ENCODE results near the gene RARB.
A peak's percentile ranks its signal among the peaks of the same experiment; 100 is the strongest.

Gene RARB

GRCh38 chr3:25576831-25577454 lies 148.9 kb downstream of the RARB start (continued):
- no peak for TF ChIP-seq BACH2 (CRISPR knock-in tag; IDR thresholded peaks at IDR 0.05; ENCODE audit: borderline replicate concordance)
- no peak for TF ChIP-seq ZNF565 (CRISPR knock-in tag; conservative IDR thresholded peaks at IDR 0.05; ENCODE audit: low read depth)
- TF ChIP-seq SNAI2 (CRISPR knock-in tag; IDR thresholded peaks at IDR 0.05): no peak
- no peak for TF ChIP-seq ZFP3 (CRISPR knock-in tag; IDR thresholded peaks at IDR 0.05)
- TF ChIP-seq PPARA (CRISPR knock-in tag; IDR thresholded peaks at IDR 0.05; ENCODE audit: borderline replicate concordance): no peak
- no peak for TF ChIP-seq GLIS3 (CRISPR knock-in tag; IDR thresholded peaks at IDR 0.05)
- TF ChIP-seq CSRNP3 (CRISPR knock-in tag; IDR thresholded peaks at IDR 0.05): no peak
- TF ChIP-seq PATZ1 (CRISPR knock-in tag; IDR thresholded peaks at IDR 0.05; ENCODE audit: borderline replicate concordance): no peak

GRCh38 chr3:25578059-25578458 lies 150.0 kb downstream of the RARB start:
- TF ChIP-seq ZNF565 (CRISPR knock-in tag; conservative IDR thresholded peaks at IDR 0.05; ENCODE audit: low read depth): no peak
- no peak for TF ChIP-seq ISL1 (CRISPR knock-in tag; IDR thresholded peaks at IDR 0.05)
- TF ChIP-seq ZFP3 (CRISPR knock-in tag; IDR thresholded peaks at IDR 0.05): no peak
- no peak for TF ChIP-seq ZNF70 (CRISPR knock-in tag; IDR thresholded peaks at IDR 0.05)
- no peak for TF ChIP-seq POU6F1 (CRISPR knock-in tag; IDR thresholded peaks at IDR 0.05; ENCODE audit: borderline replicate concordance, low read depth)
- TF ChIP-seq CREB5 (CRISPR knock-in tag; IDR thresholded peaks at IDR 0.05; ENCODE audit: low read depth): no peak
- TF ChIP-seq ARNTL (CRISPR knock-in tag; IDR thresholded peaks at IDR 0.05; ENCODE audit: borderline replicate concordance, low read depth): no peak
- ATAC-seq: no peak

- no peak for ATAC-seq
- TF ChIP-seq ISL1 (CRISPR knock-in tag; IDR thresholded peaks at IDR 0.05) (no peak), TOX (CRISPR knock-in tag; IDR thresholded peaks at IDR 0.05; ENCODE audit: borderline replicate concordance) (no peak), RARB (CRISPR knock-in tag; IDR thresholded peaks at IDR 0.05) (no peak), CREB5 (CRISPR knock-in tag; IDR thresholded peaks at IDR 0.05; ENCODE audit: low read depth) (no peak)
These were observed 152.5 kb downstream of the RARB start for GRCh38 chr3:25580534-25580933.

GRCh38 chr3:25581335-25581734 lies 153.3 kb downstream of the RARB start:
- TF ChIP-seq ZNF70 (CRISPR knock-in tag; IDR thresholded peaks at IDR 0.05) (no peak), ZFP3 (CRISPR knock-in tag; IDR thresholded peaks at IDR 0.05) (no peak), TCF4 (CRISPR knock-in tag; IDR thresholded peaks at IDR 0.05; ENCODE audit: borderline replicate concordance) (no peak)
- ATAC-seq: no peak

GRCh38 chr3:25581823-25582222 lies 153.8 kb downstream of the RARB start:
- peak; percentile 76 for ATAC-seq
- TF ChIP-seq RARB (CRISPR knock-in tag; IDR thresholded peaks at IDR 0.05): no peak
- TF ChIP-seq GLIS3 (CRISPR knock-in tag; IDR thresholded peaks at IDR 0.05): no peak
- TF ChIP-seq ZC3H10 (CRISPR knock-in tag; IDR thresholded peaks at IDR 0.05): no peak
- TF ChIP-seq ZNF70 (CRISPR knock-in tag; IDR thresholded peaks at IDR 0.05): no peak
- TF ChIP-seq ZFP3 (CRISPR knock-in tag; IDR thresholded peaks at IDR 0.05): no peak
- no peak for TF ChIP-seq POU6F1 (CRISPR knock-in tag; IDR thresholded peaks at IDR 0.05; ENCODE audit: borderline replicate concordance, low read depth)
- no peak for TF ChIP-seq ZNF565 (CRISPR knock-in tag; conservative IDR thresholded peaks at IDR 0.05; ENCODE audit: low read depth)
- TF ChIP-seq CSDC2 (CRISPR knock-in tag; IDR thresholded peaks at IDR 0.05): no peak
- TF ChIP-seq ISL1 (CRISPR knock-in tag; IDR thresholded peaks at IDR 0.05): no peak
- TF ChIP-seq ZFP30 (CRISPR knock-in tag; IDR thresholded peaks at IDR 0.05): no peak
- TF ChIP-seq CREB5 (CRISPR knock-in tag; IDR thresholded peaks at IDR 0.05; ENCODE audit: low read depth): no peak
- TF ChIP-seq PPARA (CRISPR knock-in tag; IDR thresholded peaks at IDR 0.05; ENCODE audit: borderline replicate concordance): no peak
- TF ChIP-seq ZNF8 (CRISPR knock-in tag; IDR thresholded peaks at IDR 0.05): no peak
- no peak for TF ChIP-seq CSRNP3 (CRISPR knock-in tag; IDR thresholded peaks at IDR 0.05)
- TF ChIP-seq ESRRG (CRISPR knock-in tag; IDR thresholded peaks at IDR 0.05): no peak

Data from SK-N-SH treated with all-trans-retinoic acid at 6 μM for 48 hours (cell line).